GM23338 (cell line): ENCODE data around the gene OTUD3. TPM values are rescaled to one million over a fixed set of nuclear protein-coding genes. Genes with fewer than 3 reads are reported as not detected.

ENCODE experiments used
- ATAC-seq: fragments of 200-7000 bp; cut with Tn5 transposase; 3 replicates; pipeline ENCODE4 v1.9.1; 2020
- DNase-seq: peaks from one replicate; pipeline ENCODE4 v3.0.0-alpha.2; 2015; ENCODE audit warnings: low spot score
- H2AFZ ChIP-seq: fragments of 200-600 bp; sonication (generic); 2 replicates; pipeline ENCODE4 v1.8.0; 2016; ENCODE audit warnings: antibody characterized with exemption, mild to moderate bottlenecking, moderate library complexity
- H3F3A ChIP-seq: fragments of 200-600 bp; sonication (generic); replicated peaks from 2 replicates; pipeline ENCODE4 v1.8.0; 2017; ENCODE audit warnings: antibody characterized with exemption, mixed run types, low read depth
- H3K27ac ChIP-seq: fragments of 200-600 bp; sonication (generic); 2 replicates; pipeline ENCODE4 v1.6.1; 2016; ENCODE audit warnings: low read depth
- H3K27me3 ChIP-seq: fragments of 200-600 bp; sonication (generic); 2 replicates; pipeline ENCODE4 v1.8.0; 2016; ENCODE audit warnings: mild to moderate bottlenecking, mixed run types, moderate library complexity; ENCODE audit not compliant: insufficient read depth
- H3K36me3 ChIP-seq: fragments of 200-600 bp; sonication (generic); 2 replicates; pipeline ENCODE4 v1.8.0; 2016; ENCODE audit warnings: mild to moderate bottlenecking; ENCODE audit not compliant: insufficient read depth
- H3K4me1 ChIP-seq: fragments of 200-600 bp; sonication (generic); 2 replicates; pipeline ENCODE4 v1.8.0; 2016; ENCODE audit warnings: mild to moderate bottlenecking, moderate library complexity; ENCODE audit not compliant: insufficient read depth
- H3K4me2 ChIP-seq: fragments of 200-600 bp; sonication (generic); 2 replicates; pipeline ENCODE4 v1.7.1; 2017; ENCODE audit warnings: mixed run types
- H3K4me3 ChIP-seq: fragments of 200-600 bp; sonication (generic); 2 replicates; pipeline ENCODE4 v1.6.1; 2016; ENCODE audit warnings: mixed run types
- H3K79me2 ChIP-seq: fragments of 200-600 bp; sonication (generic); replicated peaks from 2 replicates; pipeline ENCODE4 v1.8.0; 2017; ENCODE audit warnings: mild to moderate bottlenecking; ENCODE audit not compliant: insufficient read depth
- H3K9me2 ChIP-seq: fragments of 200-600 bp; sonication (generic); 2 replicates; pipeline ENCODE4 v1.8.0; 2017; ENCODE audit not compliant: insufficient read depth
- H4K20me1 ChIP-seq: fragments of 200-600 bp; sonication (generic); replicated peaks from 2 replicates; pipeline ENCODE4 v1.8.0; 2017; ENCODE audit warnings: mild to moderate bottlenecking; ENCODE audit not compliant: insufficient read depth
- H3K27ac Mint-ChIP-seq: 2 replicates; pipeline ENCODE4 v1.8.0; 2020; ENCODE audit warnings: inconsistent platforms, mild to moderate bottlenecking, moderate library complexity, mixed read lengths
- H3K27me3 Mint-ChIP-seq: 3 replicates; pipeline ENCODE4 v1.8.0; 2022; ENCODE audit warnings: low read depth, mild to moderate bottlenecking, moderate library complexity, mixed read lengths, inconsistent platforms; ENCODE audit not compliant: insufficient read depth, poor library complexity
- H3K36me3 Mint-ChIP-seq: 3 replicates; pipeline ENCODE4 v1.8.0; 2021; ENCODE audit warnings: low read depth, mild to moderate bottlenecking, inconsistent platforms, moderate library complexity, mixed read lengths
- H3K4me1 Mint-ChIP-seq: 3 replicates; pipeline ENCODE4 v1.8.0; 2020; ENCODE audit warnings: mild to moderate bottlenecking, inconsistent platforms, mixed read lengths
- H3K4me3 Mint-ChIP-seq: 3 replicates; pipeline ENCODE4 v1.8.0; 2021; ENCODE audit warnings: moderate library complexity, mild to moderate bottlenecking, inconsistent platforms, mixed read lengths
- H3K9me3 Mint-ChIP-seq: 3 replicates; pipeline ENCODE4 v1.8.0; 2020; ENCODE audit warnings: moderate library complexity, mild to moderate bottlenecking, inconsistent platforms, mixed read lengths
- EZH2 ChIP-seq: fragments of 200-600 bp; sonication (generic); IDR thresholded peaks from one replicate; pipeline ENCODE4 v1.8.0; 2017; ENCODE audit warnings: antibody characterized with exemption, mild to moderate bottlenecking, low read depth; ENCODE audit not compliant: unreplicated experiment
- NANOG ChIP-seq: IDR thresholded peaks from 2 replicates; pipeline ENCODE4 v1.6.1; 2016; ENCODE audit warnings: antibody characterized with exemption, borderline replicate concordance
- POLR2AphosphoS5 ChIP-seq: IDR thresholded peaks from 2 replicates; pipeline ENCODE4 v1.6.1; 2016; ENCODE audit warnings: antibody characterized with exemption, low read depth
- ZNF114 ChIP-seq: fragments of 250-450 bp; sonication (Bioruptor Pico); IDR thresholded peaks from 2 replicates; pipeline ENCODE4 v1.5.0; 2020; ENCODE audit warnings: mild to moderate bottlenecking, moderate library complexity
- polyA plus RNA-seq: library from polyadenylated mRNA; unstranded; fragments of >200 nt; fragmentation: Nextera tagmentation; extraction: Ambion mirVana; gene quantifications from 2 replicates; pipeline ENCODE4 v1.2.1, GENCODE V29; 2016
- total RNA-seq: library from RNA; depleted of rRNA; stranded (reverse); fragments of >200 nt; shearing (Covaris generic); gene quantifications from 2 replicates; pipeline ENCODE4 v1.2.3, GENCODE V29; 2014
- TF ChIP-seq, protein P1 (sequence below): fragments of 250-450 bp; sonication (Bioruptor Pico); IDR thresholded peaks from 2 replicates; pipeline ENCODE4 v1.5.0; 2020; ENCODE audit warnings: mild to moderate bottlenecking, moderate library complexity
- TF ChIP-seq, protein P2 (sequence below), 2 experiments: fragments of 200-600 bp in 1 of 2; sonication (generic) in 1 of 2; conservative IDR thresholded peaks; 2 replicates each; pipeline versions ENCODE4 v1.5.1 to v1.6.1; 2016 to 2017; ENCODE audit warnings: antibody characterized with exemption in 2 of 2, low read depth in 2 of 2, mild to moderate bottlenecking in 2 of 2, moderate library complexity in 1 of 2
- TF ChIP-seq, protein P3 (sequence below): IDR thresholded peaks from 2 replicates; pipeline ENCODE4 v1.6.1; 2016; ENCODE audit warnings: antibody characterized with exemption

Gene OTUD3
- total and polyA plus RNA-seq, 2 experiments from 2014 or later: 3.0 to 12.9 TPM

DNA sequence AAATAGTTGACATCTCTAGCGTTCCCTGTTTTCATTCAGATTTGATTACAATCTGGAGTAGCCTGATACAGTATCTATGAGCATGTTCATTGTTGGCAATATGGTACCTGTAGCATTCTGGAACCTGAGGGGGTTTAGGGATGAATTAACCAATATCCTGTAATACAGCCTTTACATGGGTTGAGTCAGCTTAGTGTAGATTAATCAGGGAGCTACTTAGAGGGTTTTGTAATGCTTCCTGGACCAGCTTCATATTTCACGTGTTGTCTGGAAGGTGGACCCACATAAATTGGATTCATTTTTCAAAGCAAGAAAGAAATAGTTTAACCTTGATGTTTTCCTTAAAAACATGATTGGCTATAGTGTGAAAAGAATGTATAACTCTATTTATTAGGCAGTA, 3.6 kb downstream of the OTUD3 start (continued):
- TF ChIP-seq, protein P1, sequence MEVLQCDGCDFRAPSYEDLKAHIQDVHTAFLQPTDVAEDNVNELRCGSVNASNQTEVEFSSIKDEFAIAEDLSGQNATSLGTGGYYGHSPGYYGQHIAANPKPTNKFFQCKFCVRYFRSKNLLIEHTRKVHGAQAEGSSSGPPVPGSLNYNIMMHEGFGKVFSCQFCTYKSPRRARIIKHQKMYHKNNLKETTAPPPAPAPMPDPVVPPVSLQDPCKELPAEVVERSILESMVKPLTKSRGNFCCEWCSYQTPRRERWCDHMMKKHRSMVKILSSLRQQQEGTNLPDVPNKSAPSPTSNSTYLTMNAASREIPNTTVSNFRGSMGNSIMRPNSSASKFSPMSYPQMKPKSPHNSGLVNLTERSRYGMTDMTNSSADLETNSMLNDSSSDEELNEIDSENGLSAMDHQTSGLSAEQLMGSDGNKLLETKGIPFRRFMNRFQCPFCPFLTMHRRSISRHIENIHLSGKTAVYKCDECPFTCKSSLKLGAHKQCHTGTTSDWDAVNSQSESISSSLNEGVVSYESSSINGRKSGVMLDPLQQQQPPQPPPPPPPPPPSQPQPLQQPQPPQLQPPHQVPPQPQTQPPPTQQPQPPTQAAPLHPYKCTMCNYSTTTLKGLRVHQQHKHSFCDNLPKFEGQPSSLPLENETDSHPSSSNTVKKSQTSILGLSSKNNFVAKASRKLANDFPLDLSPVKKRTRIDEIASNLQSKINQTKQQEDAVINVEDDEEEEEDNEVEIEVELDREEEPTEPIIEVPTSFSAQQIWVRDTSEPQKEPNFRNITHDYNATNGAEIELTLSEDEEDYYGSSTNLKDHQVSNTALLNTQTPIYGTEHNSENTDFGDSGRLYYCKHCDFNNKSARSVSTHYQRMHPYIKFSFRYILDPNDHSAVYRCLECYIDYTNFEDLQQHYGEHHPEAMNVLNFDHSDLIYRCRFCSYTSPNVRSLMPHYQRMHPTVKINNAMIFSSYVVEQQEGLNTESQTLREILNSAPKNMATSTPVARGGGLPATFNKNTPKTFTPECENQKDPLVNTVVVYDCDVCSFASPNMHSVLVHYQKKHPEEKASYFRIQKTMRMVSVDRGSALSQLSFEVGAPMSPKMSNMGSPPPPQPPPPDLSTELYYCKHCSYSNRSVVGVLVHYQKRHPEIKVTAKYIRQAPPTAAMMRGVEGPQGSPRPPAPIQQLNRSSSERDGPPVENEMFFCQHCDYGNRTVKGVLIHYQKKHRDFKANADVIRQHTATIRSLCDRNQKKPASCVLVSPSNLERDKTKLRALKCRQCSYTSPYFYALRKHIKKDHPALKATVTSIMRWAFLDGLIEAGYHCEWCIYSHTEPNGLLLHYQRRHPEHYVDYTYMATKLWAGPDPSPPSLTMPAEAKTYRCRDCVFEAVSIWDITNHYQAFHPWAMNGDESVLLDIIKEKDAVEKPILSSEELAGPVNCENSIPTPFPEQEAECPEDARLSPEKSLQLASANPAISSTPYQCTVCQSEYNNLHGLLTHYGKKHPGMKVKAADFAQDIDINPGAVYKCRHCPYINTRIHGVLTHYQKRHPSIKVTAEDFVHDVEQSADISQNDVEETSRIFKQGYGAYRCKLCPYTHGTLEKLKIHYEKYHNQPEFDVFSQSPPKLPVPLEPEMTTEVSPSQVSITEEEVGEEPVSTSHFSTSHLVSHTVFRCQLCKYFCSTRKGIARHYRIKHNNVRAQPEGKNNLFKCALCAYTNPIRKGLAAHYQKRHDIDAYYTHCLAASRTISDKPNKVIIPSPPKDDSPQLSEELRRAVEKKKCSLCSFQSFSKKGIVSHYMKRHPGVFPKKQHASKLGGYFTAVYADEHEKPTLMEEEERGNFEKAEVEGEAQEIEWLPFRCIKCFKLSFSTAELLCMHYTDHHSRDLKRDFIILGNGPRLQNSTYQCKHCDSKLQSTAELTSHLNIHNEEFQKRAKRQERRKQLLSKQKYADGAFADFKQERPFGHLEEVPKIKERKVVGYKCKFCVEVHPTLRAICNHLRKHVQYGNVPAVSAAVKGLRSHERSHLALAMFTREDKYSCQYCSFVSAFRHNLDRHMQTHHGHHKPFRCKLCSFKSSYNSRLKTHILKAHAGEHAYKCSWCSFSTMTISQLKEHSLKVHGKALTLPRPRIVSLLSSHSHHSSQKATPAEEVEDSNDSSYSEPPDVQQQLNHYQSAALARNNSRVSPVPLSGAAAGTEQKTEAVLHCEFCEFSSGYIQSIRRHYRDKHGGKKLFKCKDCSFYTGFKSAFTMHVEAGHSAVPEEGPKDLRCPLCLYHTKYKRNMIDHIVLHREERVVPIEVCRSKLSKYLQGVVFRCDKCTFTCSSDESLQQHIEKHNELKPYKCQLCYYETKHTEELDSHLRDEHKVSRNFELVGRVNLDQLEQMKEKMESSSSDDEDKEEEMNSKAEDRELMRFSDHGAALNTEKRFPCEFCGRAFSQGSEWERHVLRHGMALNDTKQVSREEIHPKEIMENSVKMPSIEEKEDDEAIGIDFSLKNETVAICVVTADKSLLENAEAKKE (CRISPR knock-in tag): no peak

DNA sequence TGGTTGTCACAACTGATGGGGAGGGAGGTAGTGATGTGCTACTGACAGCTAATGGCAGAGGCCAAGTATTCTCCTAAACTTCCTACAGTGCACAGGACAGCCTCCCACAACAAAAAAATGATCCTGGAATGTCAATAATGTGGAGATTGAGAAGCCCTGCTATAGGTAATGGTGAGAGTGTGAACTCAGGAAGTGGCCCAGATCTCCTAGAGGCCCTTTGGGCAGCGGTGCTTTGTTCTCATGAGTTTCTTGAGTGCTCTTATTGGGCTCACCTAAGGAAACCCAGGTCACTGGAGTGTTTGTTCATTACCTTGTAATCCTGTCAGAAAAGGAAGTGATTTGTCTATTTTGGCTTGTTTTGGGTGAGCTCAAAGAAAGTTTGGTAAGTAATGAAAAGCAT, 5.9 kb downstream of the OTUD3 start:
- H3K27me3 Mint-ChIP-seq: peaks cover 1% of the 10 kb centered on the region
- no peak overlapping the region for H3K27ac Mint-ChIP-seq
- H3K36me3 ChIP-seq: peaks cover 4% of the 10 kb centered on the region; the same call in 1 of the 2 replicates
- no peak for TF ChIP-seq ZNF114 (CRISPR knock-in tag)
- TF ChIP-seq, protein P1 (CRISPR knock-in tag): no peak
- TF ChIP-seq, protein P2, sequence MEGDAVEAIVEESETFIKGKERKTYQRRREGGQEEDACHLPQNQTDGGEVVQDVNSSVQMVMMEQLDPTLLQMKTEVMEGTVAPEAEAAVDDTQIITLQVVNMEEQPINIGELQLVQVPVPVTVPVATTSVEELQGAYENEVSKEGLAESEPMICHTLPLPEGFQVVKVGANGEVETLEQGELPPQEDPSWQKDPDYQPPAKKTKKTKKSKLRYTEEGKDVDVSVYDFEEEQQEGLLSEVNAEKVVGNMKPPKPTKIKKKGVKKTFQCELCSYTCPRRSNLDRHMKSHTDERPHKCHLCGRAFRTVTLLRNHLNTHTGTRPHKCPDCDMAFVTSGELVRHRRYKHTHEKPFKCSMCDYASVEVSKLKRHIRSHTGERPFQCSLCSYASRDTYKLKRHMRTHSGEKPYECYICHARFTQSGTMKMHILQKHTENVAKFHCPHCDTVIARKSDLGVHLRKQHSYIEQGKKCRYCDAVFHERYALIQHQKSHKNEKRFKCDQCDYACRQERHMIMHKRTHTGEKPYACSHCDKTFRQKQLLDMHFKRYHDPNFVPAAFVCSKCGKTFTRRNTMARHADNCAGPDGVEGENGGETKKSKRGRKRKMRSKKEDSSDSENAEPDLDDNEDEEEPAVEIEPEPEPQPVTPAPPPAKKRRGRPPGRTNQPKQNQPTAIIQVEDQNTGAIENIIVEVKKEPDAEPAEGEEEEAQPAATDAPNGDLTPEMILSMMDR (conservative IDR thresholded peaks at IDR 0.05; ENCODE audit: low read depth in 2 of 2): no peak
- TF ChIP-seq EZH2: no peak
- no peak for TF ChIP-seq POLR2AphosphoS5
- TF ChIP-seq, protein P3, sequence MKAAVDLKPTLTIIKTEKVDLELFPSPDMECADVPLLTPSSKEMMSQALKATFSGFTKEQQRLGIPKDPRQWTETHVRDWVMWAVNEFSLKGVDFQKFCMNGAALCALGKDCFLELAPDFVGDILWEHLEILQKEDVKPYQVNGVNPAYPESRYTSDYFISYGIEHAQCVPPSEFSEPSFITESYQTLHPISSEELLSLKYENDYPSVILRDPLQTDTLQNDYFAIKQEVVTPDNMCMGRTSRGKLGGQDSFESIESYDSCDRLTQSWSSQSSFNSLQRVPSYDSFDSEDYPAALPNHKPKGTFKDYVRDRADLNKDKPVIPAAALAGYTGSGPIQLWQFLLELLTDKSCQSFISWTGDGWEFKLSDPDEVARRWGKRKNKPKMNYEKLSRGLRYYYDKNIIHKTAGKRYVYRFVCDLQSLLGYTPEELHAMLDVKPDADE: no peak
- TF ChIP-seq NANOG: no peak

More for the DNA sequence above, 5.9 kb downstream of the OTUD3 start:
- Histone ChIP-seq H3K4me1 (peaks cover 3% of the 10 kb centered on the region; the same call in 1 of the 2 replicates), H3K79me2 (peaks cover 87% of the 10 kb centered on the region), H2AFZ (no peak overlapping the region), H3K27ac (no peak overlapping the region), H3F3A (no peaks in the 10 kb centered on the region), H3K4me2 (no peak overlapping the region), H3K27me3 (no peaks in the 10 kb centered on the region), H3K4me3 (no peak overlapping the region), H3K9me2 (no peaks in the 10 kb centered on the region), H4K20me1 (peaks cover 56% of the 10 kb centered on the region)
- peaks cover 14% of the 10 kb centered on the region; the same call in 2 of the 3 replicates for H3K4me1 Mint-ChIP-seq
- ATAC-seq (no peak), DNase-seq (no peak)
- H3K36me3 Mint-ChIP-seq: peaks cover 28% of the 10 kb centered on the region
- H3K9me3 Mint-ChIP-seq: no peaks in the 10 kb centered on the region
- no peak overlapping the region for H3K4me3 Mint-ChIP-seq
